ENCODE data around the gene NAT16. TPM values are rescaled to one million over a fixed set of nuclear protein-coding genes. Genes with fewer than 3 reads are reported as not detected.
A peak's percentile ranks its signal among the peaks of the same experiment; 100 is the strongest.

NAT16 gene
- total and polyA plus RNA-seq, 2 of the 13 experiments (the other 11 are each of a cell fraction or from before 2014, with no cell fraction given) = 0.04 TPM; not detected in 1

DNA sequence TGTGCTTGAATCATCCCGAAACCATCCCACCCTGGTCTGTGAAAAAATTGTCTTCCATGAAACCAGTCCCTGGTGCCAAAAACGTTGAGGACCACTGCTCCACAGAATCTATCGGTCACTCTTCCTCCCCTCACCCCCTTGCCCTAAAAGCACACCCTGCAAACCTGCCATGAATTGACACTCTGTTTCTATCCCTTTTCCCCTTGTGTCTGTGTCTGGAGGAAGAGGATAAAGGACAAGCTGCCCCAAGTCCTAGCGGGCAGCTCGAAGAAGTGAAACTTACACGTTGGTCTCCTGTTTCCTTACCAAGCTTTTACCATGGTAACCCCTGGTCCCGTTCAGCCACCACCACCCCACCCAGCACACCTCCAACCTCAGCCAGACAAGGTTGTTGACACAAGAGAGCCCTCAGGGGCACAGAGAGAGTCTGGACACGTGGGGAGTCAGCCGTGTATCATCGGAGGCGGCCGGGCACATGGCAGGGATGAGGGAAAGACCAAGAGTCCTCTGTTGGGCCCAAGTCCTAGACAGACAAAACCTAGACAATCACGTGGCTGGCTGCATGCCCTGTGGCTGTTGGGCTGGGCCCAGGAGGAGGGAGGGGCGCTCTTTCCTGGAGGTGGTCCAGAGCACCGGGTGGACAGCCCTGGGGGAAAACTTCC is 54.0 kb downstream of the NAT16 start (continued):
- no peak; the same call in 1 of the 2 replicates for TF ChIP-seq TRAFD1 (CRISPR knock-in tag; IDR thresholded peaks at IDR 0.05; ENCODE audit: borderline replicate concordance)

DNA sequence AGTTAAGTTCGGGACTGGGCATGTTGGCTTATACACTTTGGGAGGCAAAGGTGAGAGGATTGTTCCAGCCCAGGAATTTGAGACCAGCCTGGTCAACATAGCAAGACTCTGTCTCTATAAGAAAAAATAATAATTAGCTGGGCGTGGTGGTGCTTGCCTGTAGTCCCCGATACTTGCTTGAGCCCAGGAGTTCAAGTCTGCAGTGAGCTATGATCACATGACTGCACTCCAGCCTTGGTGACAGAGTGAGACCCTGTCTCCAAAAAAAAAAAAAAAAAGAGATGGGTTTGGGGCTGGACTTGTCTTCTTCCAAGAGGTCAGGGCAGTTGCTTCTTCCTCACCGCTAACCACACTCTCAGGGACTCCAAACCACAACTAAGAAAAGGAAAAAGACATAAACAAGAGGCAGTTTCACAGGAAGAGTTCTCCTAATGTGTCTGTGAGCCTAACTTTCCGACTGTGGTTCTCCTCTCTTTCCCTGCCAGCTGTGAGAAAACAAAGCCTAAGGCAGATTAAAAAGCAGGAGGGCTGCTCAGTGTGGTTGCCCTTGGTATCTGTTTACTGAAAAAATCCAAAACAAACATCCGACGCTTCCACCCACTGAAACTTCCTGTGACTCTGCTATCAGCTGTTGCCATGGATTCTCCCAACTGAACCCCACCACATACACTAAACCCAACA is 55.6 kb downstream of the NAT16 start:
- Histone ChIP-seq H3K4me2 (ENCODE audit: low read depth, low read length) (peak overlapping the region; percentile 94), H3K36me3 (replicated peaks in 1 of 2; ENCODE audit: control insufficient read depth in 1 of 2, insufficient read depth in 2 of 2, low read length in 2 of 2) (peaks cover under 1 to 8% of the 10 kb centered on the region in 2 experiments; a peak in 3 of 5 replicates), H2AFZ (ENCODE audit: low read length) (no peak overlapping the region), H3K79me2 (ENCODE audit: insufficient read depth, low read length) (peaks cover 12% of the 10 kb centered on the region), H3K4me1 (ENCODE audit: insufficient read depth, low read length) (peaks cover 91% of the 10 kb centered on the region), H3K9me3 (ENCODE audit: low read length) (no peaks in the 10 kb centered on the region), H3K9ac (ENCODE audit: insufficient read depth, low read depth, low read length) (peak overlapping the region; percentile 89), H3K4me3 (replicated peaks in 1 of 3; ENCODE audit: insufficient read depth in 1 of 3, low read depth in 2 of 3, low read length in 3 of 3) (peak overlapping the region in 2 of 3 experiments; percentile 17 to 24; a peak in 2 of 6 replicates), H4K20me1 (ENCODE audit: insufficient read depth, low read length) (peaks cover 18% of the 10 kb centered on the region; the same call in 1 of the 2 replicates), H3K27ac (ENCODE audit: extremely low read length, insufficient read depth, low read length) (peak overlapping the region; percentile 99), H3K27me3 (ENCODE audit: control insufficient read depth in 1 of 2, insufficient read depth in 2 of 2, low read length in 2 of 2) (no peaks in the 10 kb centered on the region; a peak in 1 of 5 replicates)
- intact Hi-C loops (cut with micrococcal nuclease; ENCODE audit: unreplicated experiment) (no loop called here), in situ Hi-C loops (cut with HindIII; ENCODE audit: extremely low pct_ligation_motif_present, low pct_unique_long_range_greater_than_20kb) (no loop called here)
- peak; percentile 9 for ATAC-seq
- peak; percentile 84 for DNase-seq (ENCODE audit: low spot score)
- WGBS (ENCODE audit: low lambda C conversion rate) = 5% methylated on average over 7 of the region's 7 CpGs
- ChIA-PET POLR2A (interaction anchor here (0.7 to 4.1 kb wide), 12 partner anchors 10 to 482 kb away, joined by 3 to 56 read pairs (median 4); partner anchors contain the start of genes CLDN15, MOGAT3, TRIM56 and UFSP1), CTCF (ENCODE audit: low intra/inter-chr PET ratio, low total read pairs) (no interaction called here)
- peak; percentile 71 for FAIRE-seq
- TSS peak; percentile 43 for BruUV-seq (replicated peaks)
- peak; percentile 74 for TF ChIP-seq POLR2AphosphoS5 (IDR thresholded peaks at IDR 0.05; ENCODE audit: low read depth, low read length)
- TF ChIP-seq BORCS8-MEF2B (CRISPR knock-in tag; IDR thresholded peaks at IDR 0.05) = 0 out of 2 replicates have a peak, but pooled peaks have one; percentile 19
- no peak for TF ChIP-seq HNRNPH1 (optimal IDR thresholded peaks at IDR 0.05; ENCODE audit: low read depth, low read length)
- TF ChIP-seq ARID4A (CRISPR knock-in tag; IDR thresholded peaks at IDR 0.05; ENCODE audit: borderline replicate concordance) = peak; percentile 51; the same call in 1 of the 2 replicates
- TF ChIP-seq NBN (conservative IDR thresholded peaks at IDR 0.05) = no peak
- peak; percentile 74; the same call in 1 of the 2 replicates for TF ChIP-seq HMG20A (CRISPR knock-in tag; IDR thresholded peaks at IDR 0.05; ENCODE audit: borderline replicate concordance)
- peak; percentile 41; the same call in 1 of the 2 replicates for TF ChIP-seq ZBTB38 (CRISPR knock-in tag; IDR thresholded peaks at IDR 0.05)
- peak; percentile 63; the same call in 1 of the 2 replicates for TF ChIP-seq FOXK1 (CRISPR knock-in tag; IDR thresholded peaks at IDR 0.05; ENCODE audit: borderline replicate concordance, low read depth)
- peak; percentile 53; the same call in 1 of the 2 replicates for TF ChIP-seq GFI1 (CRISPR knock-in tag; IDR thresholded peaks at IDR 0.05; ENCODE audit: borderline replicate concordance)
- TF ChIP-seq MEF2D (CRISPR knock-in tag; IDR thresholded peaks at IDR 0.05) = peak; percentile 73
- TF ChIP-seq, protein P1, sequence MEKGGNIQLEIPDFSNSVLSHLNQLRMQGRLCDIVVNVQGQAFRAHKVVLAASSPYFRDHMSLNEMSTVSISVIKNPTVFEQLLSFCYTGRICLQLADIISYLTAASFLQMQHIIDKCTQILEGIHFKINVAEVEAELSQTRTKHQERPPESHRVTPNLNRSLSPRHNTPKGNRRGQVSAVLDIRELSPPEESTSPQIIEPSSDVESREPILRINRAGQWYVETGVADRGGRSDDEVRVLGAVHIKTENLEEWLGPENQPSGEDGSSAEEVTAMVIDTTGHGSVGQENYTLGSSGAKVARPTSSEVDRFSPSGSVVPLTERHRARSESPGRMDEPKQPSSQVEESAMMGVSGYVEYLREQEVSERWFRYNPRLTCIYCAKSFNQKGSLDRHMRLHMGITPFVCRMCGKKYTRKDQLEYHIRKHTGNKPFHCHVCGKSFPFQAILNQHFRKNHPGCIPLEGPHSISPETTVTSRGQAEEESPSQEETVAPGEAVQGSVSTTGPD (CRISPR knock-in tag; IDR thresholded peaks at IDR 0.05) = no peak
- TF ChIP-seq ZNF879 (CRISPR knock-in tag; IDR thresholded peaks at IDR 0.05) = no peak
- TF ChIP-seq CCDC6 (CRISPR knock-in tag; IDR thresholded peaks at IDR 0.05) = no peak
